Measurements from ENCODE around the gene KLHL30.

DNA sequence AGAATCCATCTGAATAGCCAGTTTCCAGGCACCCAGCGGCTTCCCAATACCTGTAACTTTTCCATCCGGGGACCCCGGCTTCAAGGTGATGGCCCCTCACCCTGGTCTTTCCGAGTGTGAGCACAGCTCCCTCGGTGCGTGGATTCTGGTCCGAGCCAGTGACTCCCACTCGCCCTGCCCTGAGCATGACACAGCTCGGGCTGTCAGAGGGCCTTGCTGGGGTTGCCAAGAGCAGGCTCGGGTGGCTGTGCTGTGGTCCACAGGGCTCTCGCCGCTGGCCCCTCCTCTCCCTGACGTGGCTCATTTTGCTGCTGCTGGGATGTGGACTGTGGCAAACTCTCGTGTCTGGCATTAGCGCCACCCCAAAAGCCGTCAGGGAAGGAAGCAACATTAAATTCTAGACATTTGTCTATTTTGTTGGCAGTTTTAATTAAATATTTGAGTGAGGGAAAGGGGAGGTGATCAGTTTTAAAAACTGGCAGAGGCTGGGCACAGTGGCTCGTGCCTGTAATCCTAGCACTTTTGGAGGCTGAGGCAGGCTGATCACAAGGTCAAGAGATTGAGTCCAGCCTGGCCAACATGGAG is 43.9 kb upstream of the KLHL30 start:
- TF ChIP-seq, protein P1, sequence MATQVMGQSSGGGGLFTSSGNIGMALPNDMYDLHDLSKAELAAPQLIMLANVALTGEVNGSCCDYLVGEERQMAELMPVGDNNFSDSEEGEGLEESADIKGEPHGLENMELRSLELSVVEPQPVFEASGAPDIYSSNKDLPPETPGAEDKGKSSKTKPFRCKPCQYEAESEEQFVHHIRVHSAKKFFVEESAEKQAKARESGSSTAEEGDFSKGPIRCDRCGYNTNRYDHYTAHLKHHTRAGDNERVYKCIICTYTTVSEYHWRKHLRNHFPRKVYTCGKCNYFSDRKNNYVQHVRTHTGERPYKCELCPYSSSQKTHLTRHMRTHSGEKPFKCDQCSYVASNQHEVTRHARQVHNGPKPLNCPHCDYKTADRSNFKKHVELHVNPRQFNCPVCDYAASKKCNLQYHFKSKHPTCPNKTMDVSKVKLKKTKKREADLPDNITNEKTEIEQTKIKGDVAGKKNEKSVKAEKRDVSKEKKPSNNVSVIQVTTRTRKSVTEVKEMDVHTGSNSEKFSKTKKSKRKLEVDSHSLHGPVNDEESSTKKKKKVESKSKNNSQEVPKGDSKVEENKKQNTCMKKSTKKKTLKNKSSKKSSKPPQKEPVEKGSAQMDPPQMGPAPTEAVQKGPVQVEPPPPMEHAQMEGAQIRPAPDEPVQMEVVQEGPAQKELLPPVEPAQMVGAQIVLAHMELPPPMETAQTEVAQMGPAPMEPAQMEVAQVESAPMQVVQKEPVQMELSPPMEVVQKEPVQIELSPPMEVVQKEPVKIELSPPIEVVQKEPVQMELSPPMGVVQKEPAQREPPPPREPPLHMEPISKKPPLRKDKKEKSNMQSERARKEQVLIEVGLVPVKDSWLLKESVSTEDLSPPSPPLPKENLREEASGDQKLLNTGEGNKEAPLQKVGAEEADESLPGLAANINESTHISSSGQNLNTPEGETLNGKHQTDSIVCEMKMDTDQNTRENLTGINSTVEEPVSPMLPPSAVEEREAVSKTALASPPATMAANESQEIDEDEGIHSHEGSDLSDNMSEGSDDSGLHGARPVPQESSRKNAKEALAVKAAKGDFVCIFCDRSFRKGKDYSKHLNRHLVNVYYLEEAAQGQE (IDR thresholded peaks at IDR 0.05; ENCODE audit: insufficient read depth in 1 of 2, low read depth in 2 of 2, low read length in 2 of 2) = no peak
- no peak for TF ChIP-seq TAF1 (IDR thresholded peaks at IDR 0.05; ENCODE audit: borderline replicate concordance, insufficient read depth, low read length)
- no peak for TF ChIP-seq POLR2AphosphoS5 (IDR thresholded peaks at IDR 0.05; ENCODE audit: low read depth, low read length)

All from PFSK-1 (cell line).